Neuron (in vitro differentiated cells): ENCODE data around the gene TRIM46.
"Not testable (repeated sequence)": the region's sequence is repeated elsewhere in the genome, so short reads cannot be mapped to it uniquely, and the experiment has no call there.

ENCODE experiments used
- H2AFZ ChIP-seq: one replicate; pipeline ENCODE4 v1.6.1; 2013; ENCODE audit warnings: low read depth, mild to moderate bottlenecking, inconsistent platforms, low read length, moderate library complexity
- H3K27me3 ChIP-seq: one replicate; pipeline ENCODE4 v1.6.1; 2013; ENCODE audit warnings: low read length; ENCODE audit not compliant: insufficient read depth
- H3K36me3 ChIP-seq: one replicate; pipeline ENCODE4 v1.6.1; 2013; ENCODE audit warnings: low read length; ENCODE audit not compliant: insufficient read depth
- H3K4me1 ChIP-seq: one replicate; pipeline ENCODE4 v1.6.1; 2013; ENCODE audit warnings: low read length; ENCODE audit not compliant: insufficient read depth
- H3K4me3 ChIP-seq: 2 replicates; pipeline ENCODE4 v1.5.1; 2013; ENCODE audit warnings: mild to moderate bottlenecking, low read length, moderate library complexity
- H3K9me3 ChIP-seq: one replicate; pipeline ENCODE4 v1.6.1; 2013; ENCODE audit warnings: low read length

The TRIM46 gene

DNA sequence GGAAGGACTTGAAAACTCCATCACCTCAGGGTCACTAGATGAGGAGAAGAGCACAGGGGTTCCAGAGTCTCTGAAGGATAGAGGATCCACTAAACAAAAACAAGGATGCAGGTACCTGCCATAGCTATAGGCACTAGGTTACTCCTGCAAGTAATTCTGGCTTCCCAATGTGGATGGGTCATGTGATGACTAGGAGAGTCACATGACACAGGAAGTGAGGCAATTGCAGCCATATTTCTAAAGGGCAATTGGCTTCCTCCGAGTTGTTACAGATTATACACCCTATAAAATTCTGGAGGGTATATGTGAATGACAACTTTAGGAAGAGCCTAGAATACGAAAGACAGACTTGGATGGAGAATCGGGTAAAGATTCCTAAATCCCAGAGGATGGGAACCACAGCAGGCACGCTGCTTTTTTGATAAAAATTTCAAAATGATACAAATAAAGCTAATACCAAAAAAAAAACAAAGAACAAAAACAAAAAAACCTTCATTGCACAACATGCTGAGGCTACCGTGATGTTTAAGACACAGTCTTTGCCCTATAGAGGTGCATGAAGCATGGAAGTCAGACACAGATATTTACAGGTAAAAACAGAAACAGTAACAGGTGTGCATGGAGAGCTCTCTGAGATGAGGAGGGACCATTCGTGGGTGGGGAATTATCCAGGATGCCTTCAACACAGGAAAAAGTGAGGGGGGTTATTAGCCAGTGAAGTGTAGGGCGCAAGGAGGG, 45.4 kb downstream of the TRIM46 start:
- no peak overlapping the region for H3K4me3 ChIP-seq
- no peaks in the 10 kb centered on the region for H3K9me3 ChIP-seq
- no peaks in the 10 kb centered on the region for H3K27me3 ChIP-seq
- H2AFZ ChIP-seq, result no peak overlapping the region
- H3K4me1 ChIP-seq, result no peaks in the 10 kb centered on the region
- H3K36me3 ChIP-seq, result peaks cover 24% of the 10 kb centered on the region

DNA sequence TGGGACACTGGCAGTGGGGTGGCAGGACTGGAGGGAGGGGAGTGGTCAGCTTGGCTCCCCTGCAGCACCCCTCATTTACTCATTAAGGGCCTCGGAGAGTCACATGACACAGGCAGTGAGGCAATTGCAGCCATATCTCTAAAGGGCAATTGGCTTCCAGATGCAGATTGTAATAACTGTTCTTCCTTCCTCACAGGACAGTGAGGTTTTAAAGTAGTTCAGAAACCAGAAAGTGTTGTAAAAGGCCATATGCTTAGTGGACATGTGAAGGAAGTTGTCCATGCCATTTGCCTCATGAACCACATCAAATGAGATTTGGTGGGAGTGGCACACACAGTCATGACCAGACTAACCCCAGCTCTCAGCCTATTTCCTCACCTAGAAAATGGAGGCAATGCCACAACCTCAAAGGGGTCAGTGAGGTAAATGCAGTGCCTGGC, 46.0 kb downstream of the TRIM46 start:
- H3K27me3 ChIP-seq, result no peaks in the 10 kb centered on the region
- no peaks in the 10 kb centered on the region for H3K9me3 ChIP-seq
- H3K4me3 ChIP-seq, result no peak overlapping the region
- no peak overlapping the region for H2AFZ ChIP-seq
- peaks cover 28% of the 10 kb centered on the region for H3K36me3 ChIP-seq
- H3K4me1 ChIP-seq, result no peaks in the 10 kb centered on the region

DNA sequence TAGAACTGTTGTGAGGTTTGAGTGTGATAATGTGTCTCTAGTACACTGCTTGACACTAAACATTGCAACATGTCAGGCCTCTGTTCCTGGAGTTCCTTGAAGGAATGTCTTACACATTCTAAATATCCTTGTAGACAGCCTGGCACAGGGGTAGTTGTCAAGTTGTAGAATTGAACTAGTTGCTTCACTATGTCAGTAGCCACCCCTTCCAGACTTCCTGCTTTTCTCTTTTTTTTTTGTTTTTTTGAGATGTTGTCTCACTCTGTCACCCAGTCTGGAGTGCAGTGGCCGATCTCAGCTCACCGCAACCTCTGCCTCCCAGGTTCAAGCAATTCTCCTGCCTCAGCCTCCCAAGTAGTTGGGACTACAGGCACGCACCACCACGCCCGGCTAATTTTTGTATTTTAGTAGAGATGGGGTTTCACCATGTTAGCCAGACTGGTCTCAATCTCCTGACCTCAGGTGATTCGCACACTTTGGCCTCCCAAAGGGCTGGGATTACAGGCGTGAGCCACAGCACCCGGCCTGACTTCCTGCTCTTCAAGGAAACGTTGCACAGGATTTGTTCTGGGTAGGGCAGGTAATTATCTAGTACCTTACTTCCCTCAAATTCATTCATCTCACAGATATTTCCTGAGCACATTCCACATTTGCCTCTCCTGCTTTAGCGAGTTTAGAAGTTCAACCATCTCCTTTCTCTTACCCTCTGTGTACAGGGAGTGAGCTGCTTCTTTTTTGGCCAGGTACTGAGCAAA, 46.7 kb downstream of the TRIM46 start:
- not testable (repeated sequence) for H3K9me3 ChIP-seq, H3K4me3 ChIP-seq, H3K27me3 ChIP-seq, H3K4me1 ChIP-seq, H2AFZ ChIP-seq
- H3K36me3 ChIP-seq, result peaks cover 31% of the 10 kb centered on the region

GRCh38 chr1:155223047-155223446, 49.4 kb downstream of the TRIM46 start:
- Histone ChIP-seq H3K36me3 (peaks cover 17% of the 10 kb centered on the region), H3K4me1 (peaks cover 15% of the 10 kb centered on the region), H3K27me3 (no peaks in the 10 kb centered on the region), H2AFZ (no peak overlapping the region), H3K4me3 (no peak overlapping the region), H3K9me3 (no peaks in the 10 kb centered on the region)

DNA sequence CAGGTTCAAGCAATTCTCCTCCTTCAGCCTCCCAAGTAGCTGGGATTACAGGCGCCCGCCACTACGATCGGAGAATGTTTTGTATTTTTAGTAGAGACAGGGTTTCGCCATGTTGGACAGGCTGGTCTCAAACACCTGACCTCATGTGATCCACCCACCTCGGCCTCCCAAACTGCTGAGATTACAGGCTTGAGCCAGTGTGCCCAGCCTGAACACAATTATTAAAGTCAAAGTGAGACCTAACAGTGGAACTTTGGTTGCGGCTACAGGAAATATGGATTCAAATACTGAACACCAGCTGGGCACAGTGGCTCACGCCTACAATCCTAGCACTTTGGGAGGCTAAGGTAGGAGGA, 51.7 kb downstream of the TRIM46 start:
- Histone ChIP-seq H3K36me3 (peaks cover 17% of the 10 kb centered on the region), H3K4me1 (peaks cover 18% of the 10 kb centered on the region)
- H3K27me3 ChIP-seq, H3K4me3 ChIP-seq, H3K9me3 ChIP-seq, H2AFZ ChIP-seq: not testable (repeated sequence)

DNA sequence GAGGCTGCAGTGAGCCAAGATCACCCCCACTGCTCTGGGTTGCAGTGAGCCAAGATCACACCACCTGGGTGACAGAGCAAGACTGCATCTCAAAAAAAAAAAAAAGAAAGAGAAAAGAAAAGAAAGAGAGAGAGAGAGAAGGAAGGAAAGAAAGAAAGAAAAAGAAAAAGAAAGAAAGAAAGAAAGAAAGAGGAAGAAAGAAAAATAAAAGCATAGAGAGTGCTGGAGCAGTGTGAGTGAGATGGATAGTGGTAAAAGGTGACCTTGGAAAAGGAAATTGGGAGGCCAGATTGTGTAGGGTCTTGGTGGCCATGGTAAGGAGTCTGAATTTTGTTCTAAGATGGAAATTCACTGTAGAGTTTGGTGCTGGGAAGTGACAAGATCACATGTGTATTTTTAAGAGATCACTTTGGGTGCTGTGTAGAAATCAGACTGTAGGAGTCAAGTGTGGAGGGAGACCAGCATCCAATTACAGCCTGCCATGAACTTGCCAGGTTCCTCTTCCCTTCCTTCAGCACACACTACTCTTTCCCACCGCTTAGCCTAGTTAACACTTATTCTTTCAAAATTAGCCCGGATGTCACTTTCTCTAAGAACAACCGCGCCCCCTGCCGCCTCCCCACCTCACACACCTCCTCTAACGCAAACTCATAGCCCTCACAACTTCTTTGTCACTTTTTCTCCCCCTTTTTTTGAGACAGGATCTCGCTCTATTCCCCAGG, 52.7 kb downstream of the TRIM46 start:
- H3K27me3 ChIP-seq, result no peaks in the 10 kb centered on the region
- H3K9me3 ChIP-seq, result no peaks in the 10 kb centered on the region
- H3K36me3 ChIP-seq, result peaks cover 14% of the 10 kb centered on the region
- H2AFZ ChIP-seq, result peak overlapping the region; percentile 10
- peaks cover 18% of the 10 kb centered on the region for H3K4me1 ChIP-seq
- H3K4me3 ChIP-seq, result peak overlapping the region; percentile 76

DNA sequence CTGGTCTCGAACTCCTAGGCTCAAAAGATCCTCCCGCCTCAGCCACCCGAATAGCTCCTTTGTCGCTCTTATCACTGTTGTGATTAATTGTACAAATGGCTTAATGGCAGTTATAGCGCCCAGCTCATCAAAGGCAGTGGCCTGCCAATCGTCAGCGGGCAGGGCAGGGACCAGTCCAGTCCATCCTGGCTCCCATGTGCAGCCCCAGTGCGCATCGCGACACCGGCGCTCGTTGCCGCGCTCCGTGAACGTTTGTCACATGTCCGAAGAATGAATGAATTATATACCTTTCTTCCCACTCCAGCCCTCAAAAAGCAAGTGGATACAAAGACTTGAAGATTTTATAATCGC, 53.2 kb downstream of the TRIM46 start:
- Histone ChIP-seq H3K4me3 (peak overlapping the region; percentile 76), H3K4me1 (peaks cover 18% of the 10 kb centered on the region), H3K27me3 (no peaks in the 10 kb centered on the region), H3K36me3 (peaks cover 14% of the 10 kb centered on the region), H2AFZ (peak overlapping the region; percentile 10), H3K9me3 (no peaks in the 10 kb centered on the region)

DNA sequence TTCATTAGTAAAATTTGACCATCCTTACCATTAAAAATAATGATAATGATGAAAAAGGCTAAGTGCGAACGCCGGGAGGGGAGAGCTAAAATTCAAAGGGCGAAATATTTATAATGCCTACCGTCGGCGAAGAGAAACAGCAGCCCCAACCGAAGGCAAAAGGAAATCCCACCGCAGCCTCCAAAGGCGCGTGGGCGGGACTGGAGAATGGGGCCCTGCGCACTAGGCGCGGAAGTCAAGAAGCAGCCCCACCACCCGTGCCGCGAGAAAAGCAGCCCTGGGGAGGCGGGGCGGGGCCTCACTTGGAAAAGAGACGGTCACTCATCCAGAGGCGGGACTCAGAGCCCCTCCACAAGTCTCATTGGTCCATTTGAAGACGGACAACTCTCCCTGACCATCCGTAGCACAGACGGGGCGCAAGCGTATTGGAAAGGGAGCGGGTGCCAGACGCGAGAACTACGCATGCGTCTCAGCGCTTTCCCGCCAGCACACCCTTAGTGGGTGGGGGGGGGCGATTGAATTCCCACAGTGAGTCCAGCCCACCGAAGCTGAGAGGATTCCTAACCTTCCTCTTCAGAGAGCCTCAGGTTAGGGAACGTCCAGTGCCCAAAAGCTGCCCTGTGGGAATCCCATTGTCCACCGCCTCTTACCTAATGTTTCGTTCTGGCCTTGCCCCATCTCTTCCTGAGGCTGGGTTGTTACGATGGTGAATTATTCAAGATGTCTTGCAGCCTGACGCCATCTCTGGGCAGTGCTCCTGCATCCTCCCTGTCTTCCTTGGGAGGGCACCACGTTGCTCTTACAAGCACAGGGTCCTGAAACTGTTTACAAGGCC, 53.8 kb downstream of the TRIM46 start:
- Histone ChIP-seq H3K27me3 (no peaks in the 10 kb centered on the region), H3K4me1 (peaks cover 18% of the 10 kb centered on the region), H2AFZ (peak overlapping the region; percentile 10), H3K36me3 (peaks cover 14% of the 10 kb centered on the region), H3K4me3 (peak overlapping the region; percentile 76), H3K9me3 (no peaks in the 10 kb centered on the region)

DNA sequence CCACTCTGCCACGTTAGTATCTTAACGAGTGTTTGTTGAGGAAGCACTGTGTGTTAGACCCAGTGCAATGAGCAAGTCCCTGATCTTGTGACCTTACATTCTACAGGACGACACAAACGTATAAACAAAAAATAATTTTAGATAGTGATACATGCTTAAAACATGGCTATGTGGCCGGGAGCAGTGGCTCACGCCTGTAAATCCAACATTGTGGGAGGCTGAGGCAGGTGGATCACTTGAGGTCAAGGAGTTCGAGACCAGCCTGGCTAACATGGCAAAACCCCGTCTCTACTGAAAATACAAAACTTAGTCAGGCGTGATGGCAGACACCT, 54.4 kb downstream of the TRIM46 start:
- Histone ChIP-seq H2AFZ (no peak overlapping the region), H3K36me3 (peaks cover 14% of the 10 kb centered on the region), H3K9me3 (no peaks in the 10 kb centered on the region), H3K4me1 (peaks cover 18% of the 10 kb centered on the region), H3K4me3 (peak overlapping the region; percentile 76), H3K27me3 (no peaks in the 10 kb centered on the region)

- not testable (repeated sequence) for H2AFZ ChIP-seq, H3K4me3 ChIP-seq, H3K27me3 ChIP-seq, H3K9me3 ChIP-seq, H3K4me1 ChIP-seq, H3K36me3 ChIP-seq
Measured at GRCh38 chr1:155231302-155231701, 57.7 kb downstream of the TRIM46 start.

- not testable (repeated sequence) for H3K4me3 ChIP-seq, H2AFZ ChIP-seq, H3K9me3 ChIP-seq, H3K4me1 ChIP-seq, H3K27me3 ChIP-seq
- peaks cover 10% of the 10 kb centered on the region for H3K36me3 ChIP-seq
Measured at GRCh38 chr1:155232001-155232978, 58.6 kb downstream of the TRIM46 start.

DNA sequence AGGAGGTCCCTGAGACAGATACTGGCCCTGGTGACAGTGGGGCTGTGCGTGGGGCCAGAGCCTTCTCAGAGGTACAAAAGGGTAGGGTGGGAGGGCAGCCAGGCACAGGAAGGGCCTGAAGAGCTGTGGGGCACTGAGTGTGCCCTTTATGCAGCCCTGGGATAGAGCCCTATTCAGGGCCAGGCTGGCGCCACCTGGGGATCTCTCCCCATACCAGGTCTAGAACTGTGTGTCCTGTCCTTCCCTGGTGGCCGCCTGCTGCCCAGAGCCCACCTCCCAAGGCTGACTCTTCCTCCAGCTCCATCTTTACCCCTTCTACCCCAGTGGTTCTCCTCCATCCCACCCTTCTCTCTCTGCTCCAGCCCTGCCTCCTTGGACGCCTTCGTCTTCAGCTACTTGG, 59.9 kb downstream of the TRIM46 start:
- H3K4me3 ChIP-seq, H3K9me3 ChIP-seq, H3K27me3 ChIP-seq, H2AFZ ChIP-seq, H3K4me1 ChIP-seq: not testable (repeated sequence)
- H3K36me3 ChIP-seq, result peaks cover 10% of the 10 kb centered on the region
